Type B pancreatic cell (in vitro differentiated cells): ENCODE data around the gene ADRM1. TPM values are rescaled to one million over a fixed set of nuclear protein-coding genes. Genes with fewer than 3 reads are reported as not detected.

Source experiments
- DNase-seq: peaks from one replicate; pipeline ENCODE4 v3.0.0; 2021; ENCODE audit warnings: mixed read lengths; ENCODE audit not compliant: unreplicated experiment; ENCODE audit errors: extremely low spot score
- H3K27ac Mint-ChIP-seq: 2 replicates; pipeline ENCODE4 v1.8.0; 2021; ENCODE audit warnings: mild to moderate bottlenecking, mixed read lengths
- H3K27me3 Mint-ChIP-seq: 2 replicates; pipeline ENCODE4 v1.8.0; 2021; ENCODE audit warnings: mixed read lengths
- H3K36me3 Mint-ChIP-seq: 2 replicates; pipeline ENCODE4 v1.8.0; 2021; ENCODE audit warnings: mixed read lengths
- H3K4me1 Mint-ChIP-seq: one replicate; pipeline ENCODE4 v1.8.0; 2021; ENCODE audit warnings: mixed read lengths; ENCODE audit not compliant: unreplicated experiment
- H3K4me3 Mint-ChIP-seq: 2 replicates; pipeline ENCODE4 v1.8.0; 2021; ENCODE audit warnings: mild to moderate bottlenecking, mixed read lengths
- H3K9me3 Mint-ChIP-seq: 2 replicates; pipeline ENCODE4 v1.8.0; 2021; ENCODE audit warnings: mixed read lengths
- CTCF ChIP-seq: fragments of 200-600 bp; sonication (generic); conservative IDR thresholded peaks from 2 replicates; pipeline ENCODE4 v1.5.0; 2021; ENCODE audit warnings: antibody characterized with exemption, mild to moderate bottlenecking
- total RNA-seq: library from RNA; stranded (reverse); gene quantifications from 2 replicates; pipeline ENCODE4 v1.2.1, GENCODE V29; 2021; ENCODE audit warnings: low replicate concordance

ADRM1 gene
- total RNA-seq, 1 donor from 2014 or later, result 67.2 TPM

DNA sequence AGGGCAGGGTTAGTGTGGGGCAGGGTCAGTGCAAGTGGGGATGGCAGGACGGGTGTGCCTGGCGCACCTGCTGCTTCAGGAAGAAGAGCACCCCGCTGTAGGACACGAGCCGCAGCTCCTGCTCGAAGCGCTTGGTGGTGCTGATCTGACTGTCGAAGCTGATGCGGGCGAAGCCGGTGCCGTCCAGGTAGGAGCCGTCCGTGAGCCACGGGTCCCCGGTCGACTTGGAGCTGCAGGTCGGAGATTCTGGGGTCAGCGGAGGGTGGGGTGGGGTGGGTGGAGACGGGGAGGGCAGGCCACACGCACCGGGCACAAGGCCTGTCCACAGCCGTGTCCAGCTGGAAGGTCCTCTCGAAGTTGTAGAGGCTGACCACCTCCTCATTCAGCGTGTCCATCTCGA, 10.2 kb downstream of the ADRM1 start:
- no peaks in the 10 kb centered on the region for H3K36me3 Mint-ChIP-seq
- no peaks in the 10 kb centered on the region for H3K9me3 Mint-ChIP-seq
- no peaks in the 10 kb centered on the region for H3K4me1 Mint-ChIP-seq
- H3K27ac Mint-ChIP-seq, result no peak overlapping the region
- no peak overlapping the region for H3K4me3 Mint-ChIP-seq
- H3K27me3 Mint-ChIP-seq, result no peaks in the 10 kb centered on the region
- no peak for DNase-seq
- TF ChIP-seq CTCF, result no peak

DNA sequence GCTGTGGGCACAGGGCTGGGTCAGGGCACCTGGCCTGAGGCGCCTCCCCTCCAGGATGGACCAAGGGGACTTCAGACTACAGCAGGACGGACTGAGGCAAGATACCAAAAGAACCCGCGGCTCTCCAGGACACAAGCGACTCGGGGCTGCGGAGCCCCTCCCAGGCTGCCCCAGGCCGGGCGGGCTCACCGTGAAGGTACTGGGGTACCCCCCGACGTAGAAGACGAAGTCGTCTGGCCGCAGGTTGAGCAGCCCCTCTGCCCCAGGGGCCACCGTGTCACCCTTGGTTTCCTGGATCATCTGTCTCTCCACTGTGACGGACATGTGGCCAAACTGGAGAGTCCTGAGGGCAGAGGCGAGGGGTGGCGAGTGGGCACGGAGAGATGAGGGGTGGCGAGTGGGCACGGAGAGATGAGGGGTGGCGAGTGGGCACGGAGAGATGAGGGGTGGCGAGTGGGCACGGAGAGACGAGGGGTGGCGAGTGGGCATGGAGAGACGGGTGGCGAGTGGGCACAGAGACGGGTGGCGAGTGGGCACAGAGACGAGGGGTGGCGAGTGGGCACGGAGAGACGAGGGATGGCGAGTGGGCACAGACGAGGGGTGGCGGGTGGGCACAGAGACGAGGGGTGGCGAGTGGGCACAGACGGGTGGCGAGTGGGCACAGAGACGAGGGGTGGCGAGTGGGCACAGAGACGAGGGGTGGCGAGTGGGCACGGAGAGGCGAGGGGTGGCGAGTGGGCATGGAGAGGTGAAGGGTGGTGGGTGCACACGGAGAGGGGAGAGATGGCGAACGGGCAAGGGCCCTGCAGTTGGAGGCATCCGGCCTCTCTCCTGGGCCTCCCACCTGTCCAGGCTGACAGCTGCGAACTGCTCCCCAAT, 10.9 kb downstream of the ADRM1 start:
- H3K27me3 Mint-ChIP-seq, result no peaks in the 10 kb centered on the region
- H3K4me3 Mint-ChIP-seq, result no peak overlapping the region
- DNase-seq, result no peak
- no peaks in the 10 kb centered on the region for H3K9me3 Mint-ChIP-seq
- no peak overlapping the region for H3K27ac Mint-ChIP-seq
- H3K36me3 Mint-ChIP-seq, result no peaks in the 10 kb centered on the region
- no peak for TF ChIP-seq CTCF
- no peaks in the 10 kb centered on the region for H3K4me1 Mint-ChIP-seq

DNA sequence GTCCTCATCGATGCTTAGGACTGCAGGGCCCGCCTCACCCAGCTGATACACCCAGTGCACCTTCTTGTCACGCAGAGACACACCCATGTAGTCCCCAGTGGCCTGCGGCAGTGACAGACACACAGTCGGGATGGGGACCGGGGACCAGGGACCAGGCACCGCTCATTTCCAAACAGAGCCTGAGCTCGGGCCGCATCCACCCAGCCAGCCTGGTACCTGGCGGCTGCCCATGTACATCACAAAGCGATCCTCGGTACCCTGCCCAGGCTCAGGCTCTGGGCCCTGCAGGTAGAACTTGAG, 11.5 kb downstream of the ADRM1 start:
- no peaks in the 10 kb centered on the region for H3K36me3 Mint-ChIP-seq
- H3K9me3 Mint-ChIP-seq, result no peaks in the 10 kb centered on the region
- no peak for TF ChIP-seq CTCF
- no peak for DNase-seq
- no peak overlapping the region for H3K27ac Mint-ChIP-seq
- H3K27me3 Mint-ChIP-seq, result no peaks in the 10 kb centered on the region
- H3K4me1 Mint-ChIP-seq, result no peaks in the 10 kb centered on the region
- no peak overlapping the region for H3K4me3 Mint-ChIP-seq

GRCh38 chr20:62314711-62315302, 12.0 kb downstream of the ADRM1 start:
- no peaks in the 10 kb centered on the region for H3K36me3 Mint-ChIP-seq
- H3K4me3 Mint-ChIP-seq, result no peak overlapping the region
- H3K4me1 Mint-ChIP-seq, result no peaks in the 10 kb centered on the region
- H3K27ac Mint-ChIP-seq, result no peak overlapping the region
- no peak for TF ChIP-seq CTCF
- no peak for DNase-seq
- H3K27me3 Mint-ChIP-seq, result no peaks in the 10 kb centered on the region
- H3K9me3 Mint-ChIP-seq, result no peaks in the 10 kb centered on the region

DNA sequence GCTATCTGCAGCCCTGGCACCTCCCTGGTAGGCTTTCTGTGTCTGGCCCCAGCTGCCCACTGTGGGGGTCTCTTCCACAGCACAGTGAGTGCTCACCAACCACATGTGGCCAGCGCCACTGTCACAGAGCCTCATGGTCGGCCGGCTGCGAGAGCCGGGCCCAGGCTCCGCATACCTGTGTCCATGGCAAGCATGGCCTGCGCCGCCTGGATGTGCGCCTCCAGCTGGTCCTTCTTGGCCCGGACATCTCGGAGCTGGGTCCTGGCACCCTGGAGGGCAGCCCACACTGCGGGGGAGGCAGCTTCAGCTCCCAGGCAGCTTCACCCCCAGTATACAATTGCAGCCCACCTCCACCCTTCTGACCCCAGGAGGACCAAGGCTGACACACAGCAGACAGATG, 13.0 kb downstream of the ADRM1 start:
- no peak for DNase-seq
- H3K27ac Mint-ChIP-seq, result no peak overlapping the region
- H3K36me3 Mint-ChIP-seq, result no peaks in the 10 kb centered on the region
- no peak for TF ChIP-seq CTCF
- no peaks in the 10 kb centered on the region for H3K4me1 Mint-ChIP-seq
- no peaks in the 10 kb centered on the region for H3K27me3 Mint-ChIP-seq
- H3K9me3 Mint-ChIP-seq, result no peaks in the 10 kb centered on the region
- H3K4me3 Mint-ChIP-seq, result no peak overlapping the region
